ENCODE data around the gene WDR88.

WDR88 gene, protein sequence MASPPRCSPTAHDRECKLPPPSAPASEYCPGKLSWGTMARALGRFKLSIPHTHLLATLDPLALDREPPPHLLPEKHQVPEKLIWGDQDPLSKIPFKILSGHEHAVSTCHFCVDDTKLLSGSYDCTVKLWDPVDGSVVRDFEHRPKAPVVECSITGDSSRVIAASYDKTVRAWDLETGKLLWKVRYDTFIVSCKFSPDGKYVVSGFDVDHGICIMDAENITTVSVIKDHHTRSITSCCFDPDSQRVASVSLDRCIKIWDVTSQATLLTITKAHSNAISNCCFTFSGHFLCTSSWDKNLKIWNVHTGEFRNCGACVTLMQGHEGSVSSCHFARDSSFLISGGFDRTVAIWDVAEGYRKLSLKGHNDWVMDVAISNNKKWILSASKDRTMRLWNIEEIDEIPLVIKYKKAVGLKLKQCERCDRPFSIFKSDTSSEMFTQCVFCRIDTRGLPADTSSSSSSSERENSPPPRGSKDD

DNA sequence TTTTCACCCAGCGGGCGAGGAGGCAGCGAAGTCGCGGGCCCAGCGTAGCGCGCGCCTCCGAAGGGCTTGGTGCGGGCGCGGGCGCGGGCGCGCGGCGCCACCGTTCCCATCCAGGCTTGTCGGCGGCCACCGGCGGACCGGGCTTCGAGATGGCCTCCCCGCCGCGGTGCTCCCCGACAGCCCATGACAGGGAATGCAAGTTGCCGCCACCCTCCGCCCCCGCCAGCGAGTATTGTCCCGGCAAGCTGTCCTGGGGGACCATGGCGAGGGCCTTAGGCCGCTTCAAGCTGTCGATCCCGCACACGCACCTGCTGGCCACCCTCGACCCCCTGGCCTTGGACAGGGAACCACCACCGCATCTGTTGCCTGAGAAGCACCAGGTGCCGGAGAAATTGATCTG is at the start of gene WDR88:
Gene WDR88, plus strand, starts transcription at position 94 of the 400 bp plus-strand sequence. Its CDS starts 56 bp downstream, at position 150.
- TF ChIP-seq GATA3 (IDR thresholded peaks at IDR 0.05; ENCODE audit: low read depth, low read length) (no peak), GATA2 (IDR thresholded peaks at IDR 0.05; ENCODE audit: low read depth, low read length) (no peak)

DNA sequence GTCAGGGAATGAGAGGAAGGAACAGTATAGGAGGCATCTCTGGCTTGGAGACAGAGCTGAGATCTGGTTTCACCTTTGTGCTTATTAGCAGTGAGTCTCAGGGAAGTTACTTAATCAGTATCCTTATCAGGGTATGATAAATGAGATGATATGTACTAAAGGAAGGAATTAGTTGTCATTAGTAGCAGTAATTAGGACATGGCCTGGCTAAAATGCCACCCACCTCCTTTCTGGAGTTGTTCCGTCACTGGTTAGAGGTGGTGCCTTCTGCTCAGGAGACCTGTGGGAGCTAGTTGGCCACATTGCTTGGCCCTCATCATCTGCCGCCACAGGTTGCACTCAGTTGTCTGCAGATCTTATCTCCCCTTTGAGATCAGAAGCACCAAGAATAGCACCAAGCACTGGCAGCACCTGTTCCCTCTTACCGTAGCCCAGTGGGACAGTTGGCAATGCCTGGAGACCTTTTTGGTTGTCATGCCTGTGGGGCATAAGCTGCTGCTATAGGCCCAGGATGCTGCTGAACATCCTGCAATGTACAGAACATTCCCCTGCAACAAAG is 46.3 kb upstream of the WDR88 start:
- TF ChIP-seq GATA3 (IDR thresholded peaks at IDR 0.05; ENCODE audit: low read depth, low read length) (no peak), GATA2 (IDR thresholded peaks at IDR 0.05; ENCODE audit: low read depth, low read length) (no peak)

DNA sequence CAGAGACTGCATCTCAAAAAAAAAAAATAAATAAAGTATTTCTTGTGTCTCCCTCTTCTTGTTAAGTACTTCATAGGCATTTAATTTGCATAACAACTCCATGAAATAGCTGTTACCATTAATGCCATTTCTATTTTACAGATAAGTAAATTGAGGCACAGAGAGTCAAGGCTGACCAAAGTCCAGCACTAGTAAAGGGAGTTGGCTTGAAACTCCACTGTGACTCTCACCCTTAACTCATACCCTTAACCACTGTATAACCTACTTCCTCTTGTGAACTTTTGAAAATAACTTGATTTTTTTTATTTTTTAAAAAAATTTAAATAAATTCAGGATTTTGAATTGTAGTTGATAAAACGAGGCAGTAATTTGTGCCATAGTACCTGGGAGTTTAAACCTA is 45.0 kb upstream of the WDR88 start:
- TF ChIP-seq GATA2 (IDR thresholded peaks at IDR 0.05; ENCODE audit: low read depth, low read length): no peak
- TF ChIP-seq GATA3 (IDR thresholded peaks at IDR 0.05; ENCODE audit: low read depth, low read length): no peak

- TF ChIP-seq GATA2 (IDR thresholded peaks at IDR 0.05; ENCODE audit: low read depth, low read length) (no peak), GATA3 (IDR thresholded peaks at IDR 0.05; ENCODE audit: low read depth, low read length) (no peak)
Measured at GRCh38 chr19:33089010-33089409, 42.9 kb upstream of the WDR88 start.

GRCh38 chr19:33090179-33090578 is 41.7 kb upstream of the WDR88 start:
- TF ChIP-seq GATA3 (IDR thresholded peaks at IDR 0.05; ENCODE audit: low read depth, low read length): no peak
- no peak for TF ChIP-seq GATA2 (IDR thresholded peaks at IDR 0.05; ENCODE audit: low read depth, low read length)

- TF ChIP-seq GATA3 (IDR thresholded peaks at IDR 0.05; ENCODE audit: low read depth, low read length): no peak
- no peak for TF ChIP-seq GATA2 (IDR thresholded peaks at IDR 0.05; ENCODE audit: low read depth, low read length)
Measured at GRCh38 chr19:33093420-33094210, 38.3 kb upstream of the WDR88 start.

DNA sequence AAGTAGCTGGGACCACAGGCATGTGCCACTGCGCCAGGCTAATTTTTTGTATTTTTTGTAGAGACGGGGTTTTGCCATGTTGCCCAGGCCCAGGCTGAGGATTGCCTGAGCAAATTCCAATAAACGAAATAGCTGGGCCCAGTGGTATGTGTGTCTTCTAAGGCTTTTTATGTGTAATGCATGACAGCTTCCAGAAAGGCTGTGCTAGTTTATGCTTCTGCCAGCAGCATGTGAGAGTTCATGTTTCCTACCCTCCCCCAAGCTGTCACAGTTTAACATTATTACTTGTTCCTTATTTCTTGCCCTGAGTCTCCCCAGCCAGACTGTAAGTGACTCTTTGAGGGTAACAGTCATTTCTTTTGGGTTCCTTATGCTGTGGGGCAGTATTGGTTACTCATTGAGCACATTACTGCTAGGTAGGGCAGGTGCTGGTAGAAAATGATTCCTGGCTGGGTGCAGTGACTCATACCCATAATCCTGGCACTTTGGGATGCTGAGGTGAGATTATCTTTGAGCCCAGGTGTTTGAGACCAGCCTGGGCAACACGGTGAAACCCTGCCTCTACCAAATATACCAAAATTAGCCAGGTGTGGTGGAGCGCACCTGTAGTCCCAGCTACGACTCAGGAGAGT is 37.4 kb upstream of the WDR88 start:
- no peak for TF ChIP-seq GATA2 (IDR thresholded peaks at IDR 0.05; ENCODE audit: low read depth, low read length)
- TF ChIP-seq GATA3 (IDR thresholded peaks at IDR 0.05; ENCODE audit: low read depth, low read length): no peak

GRCh38 chr19:33096005-33096404 is 35.9 kb upstream of the WDR88 start:
- no peak for TF ChIP-seq GATA3 (IDR thresholded peaks at IDR 0.05; ENCODE audit: low read depth, low read length)
- TF ChIP-seq GATA2 (IDR thresholded peaks at IDR 0.05; ENCODE audit: low read depth, low read length): no peak

DNA sequence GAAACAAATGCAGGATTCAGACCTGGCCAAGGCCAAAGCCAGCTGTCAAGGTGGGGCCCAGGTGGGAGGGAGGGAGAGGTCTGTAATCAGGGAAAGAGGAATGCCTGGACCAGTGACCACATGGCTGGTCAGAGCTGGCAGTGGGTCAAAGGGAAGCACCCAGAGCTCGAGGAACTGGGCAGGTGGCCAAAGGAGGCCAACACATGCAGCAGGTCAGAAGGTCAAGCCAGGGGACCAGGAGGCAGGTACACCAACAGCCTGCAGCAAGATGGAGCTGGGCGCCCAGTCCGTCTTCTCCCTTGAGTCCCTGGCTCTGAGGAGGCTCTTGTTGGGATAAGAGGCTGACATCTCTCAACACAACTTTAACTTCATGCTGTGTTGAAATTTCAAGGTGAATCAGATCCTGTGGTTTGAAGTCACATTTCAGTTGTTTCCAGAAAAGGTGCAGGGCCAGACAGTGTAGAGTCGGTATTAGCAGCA is 33.8 kb upstream of the WDR88 start:
- no peak for TF ChIP-seq GATA3 (IDR thresholded peaks at IDR 0.05; ENCODE audit: low read depth, low read length)
- TF ChIP-seq GATA2 (IDR thresholded peaks at IDR 0.05; ENCODE audit: low read depth, low read length): no peak

GRCh38 chr19:33100894-33101644 is 30.8 kb upstream of the WDR88 start:
- TF ChIP-seq GATA3 (IDR thresholded peaks at IDR 0.05; ENCODE audit: low read depth, low read length) (no peak), GATA2 (IDR thresholded peaks at IDR 0.05; ENCODE audit: low read depth, low read length) (no peak)

DNA sequence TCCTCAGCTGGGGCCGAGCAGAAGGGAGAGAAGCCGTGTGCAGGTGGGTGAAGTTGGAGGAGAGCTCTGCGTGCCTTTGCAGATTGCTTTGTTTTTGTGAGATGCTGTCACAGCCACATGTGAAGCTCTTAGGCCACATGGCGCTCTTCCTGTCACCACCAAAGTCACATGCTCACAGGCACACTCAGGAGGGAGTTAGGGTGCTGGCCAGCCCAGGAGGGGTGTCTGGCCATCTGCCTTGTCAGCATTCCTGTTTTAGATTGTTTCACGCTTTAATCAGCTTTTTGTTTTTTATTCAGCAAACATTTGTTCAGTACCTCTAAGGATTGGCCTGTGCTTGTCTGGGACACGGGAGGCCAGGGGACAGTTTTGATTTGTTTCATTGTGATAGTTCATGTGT is 29.0 kb upstream of the WDR88 start:
- TF ChIP-seq GATA3 (IDR thresholded peaks at IDR 0.05; ENCODE audit: low read depth, low read length): no peak
- no peak for TF ChIP-seq GATA2 (IDR thresholded peaks at IDR 0.05; ENCODE audit: low read depth, low read length)

GRCh38 chr19:33108161-33108560 is 23.8 kb upstream of the WDR88 start:
- TF ChIP-seq GATA3 (IDR thresholded peaks at IDR 0.05; ENCODE audit: low read depth, low read length) (no peak), GATA2 (IDR thresholded peaks at IDR 0.05; ENCODE audit: low read depth, low read length) (no peak)
